Spinal cord (tissue), 10 donors: Measurements from ENCODE around the gene ITPK1. TPM values are rescaled to one million over a fixed set of nuclear protein-coding genes. Genes with fewer than 3 reads are reported as not detected.
"Not testable (repeated sequence)": the region's sequence is repeated elsewhere in the genome, so short reads cannot be mapped to it uniquely, and the experiment has no call there.

ENCODE experiments used
- DNase-seq, 6 donors: peaks; one replicate each; pipeline versions ENCODE4 v3.0.0 to v3.0.0-alpha.2; 2013 to 2015; ENCODE audit warnings: low spot score in 6 of 6, low read depth in 4 of 6
- H3K27ac ChIP-seq: one replicate; pipeline ENCODE4 v1.5.1; 2013; ENCODE audit warnings: low read depth, low read length, control low read depth
- H3K27me3 ChIP-seq: one replicate; pipeline ENCODE4 v1.6.1; 2013; ENCODE audit warnings: low read length; ENCODE audit not compliant: control insufficient read depth, insufficient read depth
- H3K36me3 ChIP-seq: one replicate; pipeline ENCODE4 v1.6.1; 2013; ENCODE audit warnings: low read length; ENCODE audit not compliant: control insufficient read depth, insufficient read depth
- H3K4me1 ChIP-seq: one replicate; pipeline ENCODE4 v1.6.1; 2013; ENCODE audit warnings: low read length; ENCODE audit not compliant: control insufficient read depth, insufficient read depth
- H3K4me3 ChIP-seq: one replicate; pipeline ENCODE4 v1.5.1; 2013; ENCODE audit warnings: low read depth, low read length, control low read depth
- H3K9me3 ChIP-seq: one replicate; pipeline ENCODE4 v1.6.1; 2013; ENCODE audit warnings: low read length; ENCODE audit not compliant: control insufficient read depth, insufficient read depth
- WGBS: methylation state at CpG from one replicate; pipeline ENCODE4 v1.1.5; 2013; ENCODE audit warnings: missing lambda C conversion rate; ENCODE audit not compliant: insufficient coverage; 5-methylcytosine and 5-hydroxymethylcytosine counted together
- polyA plus RNA-seq, 2 donors: library from polyadenylated mRNA; unstranded; fragments of 120-200 nt; gene quantifications; one replicate each; pipeline ENCODE4 v1.2.1, GENCODE V29; 2013; ENCODE audit not compliant: insufficient read length in 2 of 2
- total RNA-seq, 2 donors: library from RNA; depleted of rRNA in 1 of 2; stranded (reverse); fragments of 120-200 nt in 1 of 2; fragments of >200 nt in 1 of 2; gene quantifications; one replicate each; pipeline versions ENCODE4 v1.2.3 to v1.2.4, GENCODE V29; 2013 to 2014
- donor health status: healthy.

The ITPK1 gene
- total and polyA plus RNA-seq, 4 donors, result 33.8 to 147 (median 83.3) TPM

- no peaks in the 10 kb centered on the region for H3K27me3 ChIP-seq
- peaks cover 11% of the 10 kb centered on the region for H3K36me3 ChIP-seq
- no peak overlapping the region for H3K4me3 ChIP-seq
- H3K9me3 ChIP-seq, result no peaks in the 10 kb centered on the region
- 70% methylated on average over 7 of the region's 8 CpGs for WGBS
- H3K27ac ChIP-seq, result no peak overlapping the region
- H3K4me1 ChIP-seq, result peaks cover 32% of the 10 kb centered on the region
- DNase-seq, result peak in 1 of 6 donors; percentile 25
Measured at GRCh38 chr14:93068711-93069110, 47.0 kb downstream of the ITPK1 start.

GRCh38 chr14:93067088-93067487 is 48.6 kb downstream of the ITPK1 start:
- WGBS, result 98% methylated on average over 4 of the region's 5 CpGs
- Histone ChIP-seq H3K27me3 (no peaks in the 10 kb centered on the region), H3K4me1 (peaks cover 36% of the 10 kb centered on the region), H3K27ac (no peak overlapping the region), H3K4me3 (no peak overlapping the region), H3K9me3 (no peaks in the 10 kb centered on the region), H3K36me3 (peaks cover 11% of the 10 kb centered on the region)
- no peak for DNase-seq

DNA sequence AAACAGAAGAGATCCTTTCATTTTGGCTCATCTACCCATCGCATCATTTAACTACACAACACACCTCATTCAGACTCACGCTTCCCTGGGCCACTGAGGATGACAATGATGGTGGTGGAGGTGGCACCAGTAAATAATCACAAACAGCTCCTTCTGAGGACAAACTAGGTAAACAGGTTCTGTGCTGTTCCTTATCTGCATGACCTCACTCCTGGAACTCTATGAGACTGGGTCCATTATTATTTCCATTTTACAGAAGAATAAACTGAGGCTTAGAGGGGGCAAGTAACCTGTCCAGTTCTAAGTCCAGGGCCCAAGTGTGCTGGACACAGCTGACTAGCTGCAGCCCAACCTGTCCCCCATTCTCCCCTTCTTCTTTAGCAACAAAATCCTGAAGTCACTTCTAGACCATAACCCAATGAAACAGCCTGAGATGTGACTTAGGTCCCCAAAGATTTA is 50.4 kb downstream of the ITPK1 start:
- no peaks in the 10 kb centered on the region for H3K27me3 ChIP-seq
- H3K27ac ChIP-seq, result no peak overlapping the region
- WGBS, result no CpG with 5 or more reads among the region's 2 CpGs
- peaks cover 42% of the 10 kb centered on the region for H3K4me1 ChIP-seq
- no peak for DNase-seq
- H3K9me3 ChIP-seq, result no peaks in the 10 kb centered on the region
- no peak overlapping the region for H3K4me3 ChIP-seq
- H3K36me3 ChIP-seq, result peaks cover 11% of the 10 kb centered on the region

DNA sequence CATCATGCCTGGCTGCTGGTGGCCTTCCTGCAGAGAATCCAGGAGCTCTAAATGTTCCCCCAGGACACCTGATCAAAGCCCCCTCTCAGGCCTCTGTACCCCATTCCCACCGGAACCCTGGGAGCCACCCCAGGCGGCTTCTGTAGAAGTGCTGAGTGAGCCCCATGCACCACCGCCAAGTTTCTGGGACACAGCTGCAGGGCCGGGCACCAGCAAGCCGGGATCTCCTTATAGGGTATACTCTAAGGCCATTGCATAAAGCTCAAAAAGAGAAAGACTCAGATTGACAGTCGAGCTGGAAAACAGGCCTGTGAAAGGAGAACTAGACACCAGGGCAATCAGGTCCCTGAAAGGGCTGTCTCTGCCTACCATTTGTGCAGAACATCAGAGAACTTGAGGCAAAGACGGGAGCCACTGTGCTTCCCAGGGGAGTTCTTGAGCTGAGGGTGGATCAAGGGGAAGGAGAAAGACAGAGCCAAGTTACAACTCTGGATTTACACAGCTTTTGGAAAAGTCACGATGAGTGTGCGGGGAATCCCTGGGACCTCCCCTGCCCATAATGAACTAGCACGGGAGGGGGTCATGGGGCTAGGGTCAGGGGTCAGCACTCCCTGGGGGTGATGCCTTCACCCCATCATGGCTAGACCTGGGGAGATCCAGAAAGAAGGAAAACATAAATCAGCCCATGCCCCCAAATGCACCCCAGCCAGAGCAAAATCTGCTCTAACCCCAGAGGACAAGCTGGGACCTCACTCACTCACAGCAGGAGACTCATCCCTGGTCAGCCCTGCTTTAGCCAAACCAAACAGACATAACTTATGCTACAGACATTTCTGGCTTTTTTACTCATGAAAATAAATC is 51.1 kb downstream of the ITPK1 start:
- Histone ChIP-seq H3K27me3 (no peaks in the 10 kb centered on the region), H3K4me3 (no peak overlapping the region), H3K27ac (no peak overlapping the region), H3K9me3 (no peaks in the 10 kb centered on the region), H3K4me1 (peaks cover 47% of the 10 kb centered on the region), H3K36me3 (peaks cover 11% of the 10 kb centered on the region)
- 79% methylated on average over 9 of the region's 10 CpGs for WGBS
- DNase-seq, result no peak

DNA sequence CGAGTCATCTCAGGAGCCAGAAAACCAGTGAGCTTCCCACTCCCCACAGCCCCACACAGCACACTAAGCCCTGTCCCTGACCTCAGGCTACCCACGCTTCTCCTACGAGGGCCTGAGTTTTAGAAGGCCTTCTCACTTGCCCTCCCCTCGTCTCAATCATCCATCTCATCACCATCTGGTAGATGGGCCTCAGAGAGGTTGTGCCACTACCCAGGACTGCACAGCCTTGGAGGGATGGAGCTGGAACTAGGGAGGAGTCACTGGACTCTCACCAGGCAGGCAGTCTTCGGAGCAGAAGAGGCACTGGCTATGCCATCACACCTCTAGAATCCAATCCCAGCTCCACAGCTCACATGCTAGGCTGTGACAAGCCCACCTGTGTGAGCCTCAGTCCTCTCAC is 52.3 kb downstream of the ITPK1 start:
- 88% methylated on average over 2 of the region's 5 CpGs for WGBS
- H3K4me1 ChIP-seq, result peaks cover 36% of the 10 kb centered on the region
- no peak overlapping the region for H3K4me3 ChIP-seq
- no peak for DNase-seq
- H3K9me3 ChIP-seq, result no peaks in the 10 kb centered on the region
- H3K27me3 ChIP-seq, result no peaks in the 10 kb centered on the region
- no peak overlapping the region for H3K27ac ChIP-seq
- peaks cover 5% of the 10 kb centered on the region for H3K36me3 ChIP-seq

DNA sequence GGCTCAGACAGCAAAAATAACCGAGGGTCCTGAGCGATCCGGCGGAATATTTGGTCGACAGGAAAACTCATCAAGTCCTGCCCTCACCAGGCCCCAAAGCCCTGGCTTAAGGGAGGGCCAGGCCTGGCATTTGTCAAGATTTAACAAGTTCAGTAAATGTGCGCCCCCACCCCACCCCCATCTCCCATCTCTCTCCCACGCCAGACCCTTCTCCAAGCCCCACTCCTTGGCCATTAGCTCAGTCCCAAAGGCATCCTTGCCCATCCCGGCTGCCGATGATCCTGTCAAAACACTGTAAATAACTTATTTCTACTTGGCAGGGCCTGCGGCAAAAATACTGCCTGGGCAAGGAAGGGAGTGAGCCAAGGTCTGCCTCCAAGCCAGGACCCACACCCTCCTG is 52.8 kb downstream of the ITPK1 start:
- DNase-seq, result no peak
- no peak overlapping the region for H3K4me3 ChIP-seq
- H3K9me3 ChIP-seq, result no peaks in the 10 kb centered on the region
- H3K36me3 ChIP-seq, result peaks cover 5% of the 10 kb centered on the region
- H3K27ac ChIP-seq, result no peak overlapping the region
- peaks cover 35% of the 10 kb centered on the region for H3K4me1 ChIP-seq
- H3K27me3 ChIP-seq, result no peaks in the 10 kb centered on the region
- 78% methylated on average over 10 of the region's 10 CpGs for WGBS

DNA sequence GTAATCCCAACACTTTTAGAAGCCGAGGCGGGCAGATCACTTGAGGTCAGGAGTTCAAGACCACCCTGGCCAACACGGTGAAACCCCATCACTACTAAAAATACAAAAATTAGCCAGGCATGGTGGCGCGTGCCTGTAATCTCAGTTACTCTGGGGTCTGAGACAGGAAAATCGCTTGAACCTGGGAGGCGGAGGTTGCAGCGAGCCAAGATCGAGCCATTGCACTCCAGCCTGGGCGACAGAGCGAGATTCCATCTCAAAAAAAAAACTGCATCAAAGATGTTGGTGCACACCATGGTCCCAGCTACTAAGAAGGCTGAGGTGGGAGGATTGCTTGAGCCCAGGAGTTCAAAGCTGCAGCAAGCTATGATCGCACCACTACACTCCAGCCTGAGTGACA is 53.7 kb downstream of the ITPK1 start:
- not testable (repeated sequence) for H3K4me3 ChIP-seq, H3K27me3 ChIP-seq, H3K36me3 ChIP-seq, H3K9me3 ChIP-seq, H3K27ac ChIP-seq, DNase-seq
- H3K4me1 ChIP-seq, result peaks cover 44% of the 10 kb centered on the region
- 99% methylated on average over 8 of the region's 12 CpGs for WGBS

DNA sequence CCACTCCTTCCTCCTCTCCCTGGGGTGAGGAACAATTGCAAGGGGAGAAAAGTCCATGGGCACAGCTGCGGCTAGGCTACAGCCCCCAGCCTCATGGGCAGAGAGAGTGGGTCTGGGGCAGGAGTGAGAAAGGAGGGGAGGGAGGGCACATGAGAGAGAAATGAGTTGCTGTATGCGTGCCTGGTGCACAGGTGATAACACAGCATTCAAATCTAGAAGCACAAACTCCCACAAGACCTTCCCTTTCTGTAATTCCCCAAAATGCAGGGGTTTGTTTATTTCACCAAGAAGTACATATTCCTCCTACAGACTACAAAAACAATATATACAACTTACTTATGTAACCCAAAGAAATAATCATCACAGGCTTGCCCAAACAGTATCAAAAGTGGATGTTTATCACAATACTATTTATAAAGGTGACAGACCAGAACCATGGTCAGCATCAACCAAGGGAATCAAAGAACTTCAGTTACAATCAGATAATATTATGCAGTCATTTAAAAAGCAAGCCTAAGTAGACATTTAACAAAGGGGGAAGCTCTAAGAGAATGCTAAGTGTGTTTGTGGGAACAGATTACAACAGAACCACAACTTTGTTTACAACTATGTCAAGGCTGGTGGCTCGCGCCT is 54.2 kb downstream of the ITPK1 start:
- H3K36me3 ChIP-seq, result peaks cover 9% of the 10 kb centered on the region
- WGBS, result no CpG with 5 or more reads among the region's 4 CpGs
- no peaks in the 10 kb centered on the region for H3K9me3 ChIP-seq
- peaks cover 49% of the 10 kb centered on the region for H3K4me1 ChIP-seq
- no peaks in the 10 kb centered on the region for H3K27me3 ChIP-seq
- H3K27ac ChIP-seq, result no peak overlapping the region
- DNase-seq, result no peak
- no peak overlapping the region for H3K4me3 ChIP-seq

GRCh38 chr14:93060841-93061240 is 54.9 kb downstream of the ITPK1 start:
- Histone ChIP-seq H3K4me3 (no peak overlapping the region), H3K27ac (peak overlapping the region; percentile 52), H3K4me1 (peaks cover 56% of the 10 kb centered on the region), H3K36me3 (peaks cover 10% of the 10 kb centered on the region), H3K27me3 (no peaks in the 10 kb centered on the region), H3K9me3 (no peaks in the 10 kb centered on the region)
- no CpG with 5 or more reads among the region's 1 CpG for WGBS
- no peak for DNase-seq
